Measurements from ENCODE around the gene MRPL39.

MRPL39 gene

DNA sequence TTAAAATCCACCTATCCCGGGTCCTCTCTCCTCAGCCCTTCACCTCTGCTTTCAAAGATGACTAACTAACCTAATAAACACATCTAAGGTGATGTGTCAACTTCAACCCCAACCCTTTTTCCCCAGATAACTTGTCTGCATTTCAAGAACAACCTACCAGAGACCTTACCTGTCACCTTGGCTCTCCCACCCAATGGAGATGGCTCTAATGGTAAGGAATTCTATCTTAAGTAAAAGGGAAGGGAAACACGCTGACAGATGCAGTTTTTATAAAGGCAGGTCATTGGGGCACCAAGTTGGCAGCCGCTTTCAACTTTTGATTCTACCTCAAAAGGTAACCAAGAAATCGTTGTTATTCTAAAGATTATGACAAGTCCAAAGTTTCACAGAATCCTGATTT, 37.6 kb downstream of the MRPL39 start:
- no peaks in the 10 kb centered on the region for H3K36me3 ChIP-seq (replicated peaks)
- in situ Hi-C loops (cut with HindIII; ENCODE audit: low pct_ligation_motif_present, low sequenced_read_pairs): no loop called here
- no peak overlapping the region for H3K27ac ChIP-seq
- H3K27me3 ChIP-seq (replicated peaks): no peaks in the 10 kb centered on the region
- DNase-seq: no peak
- no peak overlapping the region for H3K4me3 ChIP-seq (ENCODE audit: low read depth, low read length)
- TF ChIP-seq, protein P1, sequence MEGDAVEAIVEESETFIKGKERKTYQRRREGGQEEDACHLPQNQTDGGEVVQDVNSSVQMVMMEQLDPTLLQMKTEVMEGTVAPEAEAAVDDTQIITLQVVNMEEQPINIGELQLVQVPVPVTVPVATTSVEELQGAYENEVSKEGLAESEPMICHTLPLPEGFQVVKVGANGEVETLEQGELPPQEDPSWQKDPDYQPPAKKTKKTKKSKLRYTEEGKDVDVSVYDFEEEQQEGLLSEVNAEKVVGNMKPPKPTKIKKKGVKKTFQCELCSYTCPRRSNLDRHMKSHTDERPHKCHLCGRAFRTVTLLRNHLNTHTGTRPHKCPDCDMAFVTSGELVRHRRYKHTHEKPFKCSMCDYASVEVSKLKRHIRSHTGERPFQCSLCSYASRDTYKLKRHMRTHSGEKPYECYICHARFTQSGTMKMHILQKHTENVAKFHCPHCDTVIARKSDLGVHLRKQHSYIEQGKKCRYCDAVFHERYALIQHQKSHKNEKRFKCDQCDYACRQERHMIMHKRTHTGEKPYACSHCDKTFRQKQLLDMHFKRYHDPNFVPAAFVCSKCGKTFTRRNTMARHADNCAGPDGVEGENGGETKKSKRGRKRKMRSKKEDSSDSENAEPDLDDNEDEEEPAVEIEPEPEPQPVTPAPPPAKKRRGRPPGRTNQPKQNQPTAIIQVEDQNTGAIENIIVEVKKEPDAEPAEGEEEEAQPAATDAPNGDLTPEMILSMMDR (IDR thresholded peaks at IDR 0.05; ENCODE audit: low read depth, low read length, missing control alignments): no peak

DNA sequence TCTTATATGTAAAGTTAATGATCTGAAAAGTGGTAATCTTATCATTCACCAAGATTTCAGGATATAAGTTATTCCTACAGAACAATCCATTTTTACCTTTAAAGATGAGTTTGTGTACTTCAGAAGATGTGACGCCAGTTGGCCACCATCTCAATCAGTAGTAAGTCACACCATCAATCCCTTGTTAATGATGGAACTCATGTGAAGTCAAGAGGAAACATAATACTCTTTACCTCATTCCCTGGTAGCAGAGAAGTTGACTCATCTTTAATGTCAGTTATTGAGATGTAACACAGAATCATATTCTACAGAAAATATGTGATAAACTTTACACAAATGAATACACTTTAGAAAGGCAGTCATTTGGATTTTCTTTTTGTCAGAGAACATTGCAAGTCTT, 38.2 kb downstream of the MRPL39 start:
- Histone ChIP-seq H3K27me3 (replicated peaks) (no peaks in the 10 kb centered on the region), H3K4me3 (ENCODE audit: low read depth, low read length) (no peak overlapping the region), H3K27ac (peak overlapping the region; percentile 64), H3K36me3 (replicated peaks) (no peaks in the 10 kb centered on the region)
- TF ChIP-seq, protein P1 (IDR thresholded peaks at IDR 0.05; ENCODE audit: low read depth, low read length, missing control alignments): no peak
- in situ Hi-C loops (cut with HindIII; ENCODE audit: low pct_ligation_motif_present, low sequenced_read_pairs): no loop called here
- no peak for DNase-seq

DNA sequence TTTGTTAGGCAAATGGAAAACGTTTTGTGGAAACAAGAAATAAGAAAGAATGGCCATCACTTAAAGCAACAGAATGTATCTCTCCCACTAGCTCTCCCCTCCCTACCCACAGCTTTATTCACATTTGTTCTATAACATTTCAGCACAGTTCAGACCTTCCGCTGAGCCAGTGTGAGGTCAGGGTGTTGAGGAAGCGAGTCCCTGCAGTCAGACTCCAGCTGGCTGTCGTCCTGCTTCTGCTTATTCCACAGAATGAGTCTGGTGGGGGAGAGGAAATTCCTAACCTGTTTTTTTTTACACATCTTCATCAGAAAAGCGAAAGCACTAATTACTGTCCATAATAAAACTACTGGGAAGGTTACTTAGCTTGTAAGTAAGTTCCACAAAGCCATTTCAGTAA, 39.0 kb downstream of the MRPL39 start:
- H3K27me3 ChIP-seq (replicated peaks): no peaks in the 10 kb centered on the region
- H3K36me3 ChIP-seq (replicated peaks): no peaks in the 10 kb centered on the region
- TF ChIP-seq, protein P1 (IDR thresholded peaks at IDR 0.05; ENCODE audit: low read depth, low read length, missing control alignments): no peak
- peak; percentile 76 for DNase-seq
- peak overlapping the region; percentile 64 for H3K27ac ChIP-seq
- no peak overlapping the region for H3K4me3 ChIP-seq (ENCODE audit: low read depth, low read length)
- in situ Hi-C loops (cut with HindIII; ENCODE audit: low pct_ligation_motif_present, low sequenced_read_pairs): no loop called here

DNA sequence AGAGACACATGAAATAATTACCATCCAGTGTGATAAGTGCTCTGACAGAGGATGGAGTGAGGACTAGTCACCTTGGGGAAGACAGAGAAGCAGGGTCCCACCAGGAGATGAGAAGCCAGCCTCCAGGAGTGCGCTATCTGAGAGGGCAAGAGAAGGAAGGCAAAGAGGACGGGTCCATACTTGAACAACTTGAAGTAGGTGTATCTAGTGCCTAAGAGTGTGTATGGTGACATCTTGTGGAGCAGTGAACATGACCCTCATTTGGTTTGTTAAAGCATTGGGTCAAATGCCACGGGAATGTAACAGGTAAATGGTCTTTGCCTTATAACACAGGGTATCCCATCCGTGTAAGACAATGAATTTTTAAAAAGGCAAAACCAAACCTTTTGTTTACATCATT, 39.8 kb downstream of the MRPL39 start:
- Histone ChIP-seq H3K4me3 (ENCODE audit: low read depth, low read length) (no peak overlapping the region), H3K27me3 (replicated peaks) (no peaks in the 10 kb centered on the region), H3K27ac (peak overlapping the region; percentile 64), H3K36me3 (replicated peaks) (no peaks in the 10 kb centered on the region)
- TF ChIP-seq, protein P1 (IDR thresholded peaks at IDR 0.05; ENCODE audit: low read depth, low read length, missing control alignments): no peak
- in situ Hi-C loops (cut with HindIII; ENCODE audit: low pct_ligation_motif_present, low sequenced_read_pairs): no loop called here
- no peak for DNase-seq

DNA sequence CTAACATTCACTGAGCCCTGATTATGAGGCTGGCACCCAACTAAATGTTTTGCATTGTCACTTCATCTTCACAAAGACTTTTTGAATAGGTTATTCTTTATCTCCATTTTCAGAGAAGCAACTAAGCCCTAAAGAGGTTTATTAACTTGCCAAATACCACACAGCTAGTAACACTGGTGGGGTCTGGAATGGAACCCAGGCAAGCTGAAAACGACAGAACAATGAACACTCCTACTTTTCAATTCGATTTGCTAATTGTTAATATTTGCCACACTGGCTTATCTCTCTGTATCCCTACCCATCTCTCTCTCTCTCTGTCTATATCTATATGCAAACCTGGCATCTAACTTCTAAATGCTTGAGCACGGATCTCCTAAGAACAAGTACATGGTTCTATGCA, 40.6 kb downstream of the MRPL39 start:
- DNase-seq: no peak
- Histone ChIP-seq H3K36me3 (replicated peaks) (no peaks in the 10 kb centered on the region), H3K4me3 (ENCODE audit: low read depth, low read length) (no peak overlapping the region), H3K27ac (no peak overlapping the region), H3K27me3 (replicated peaks) (no peaks in the 10 kb centered on the region)
- TF ChIP-seq, protein P1 (IDR thresholded peaks at IDR 0.05; ENCODE audit: low read depth, low read length, missing control alignments): no peak
- in situ Hi-C loops (cut with HindIII; ENCODE audit: low pct_ligation_motif_present, low sequenced_read_pairs): no loop called here
